Renal cortical epithelial cell (primary cell): ENCODE data around the gene ERICH4. TPM values are rescaled to one million over a fixed set of nuclear protein-coding genes. Genes with fewer than 3 reads are reported as not detected.
"Not testable (repeated sequence)": the region's sequence is repeated elsewhere in the genome, so short reads cannot be mapped to it uniquely, and the experiment has no call there.

Source experiments
- DNase-seq: peaks from one replicate; pipeline ENCODE4 v3.0.0-alpha.2; 2011; ENCODE audit warnings: low read depth
- total RNA-seq: library from RNA; depleted of rRNA; stranded (reverse); fragments of >200 nt; gene quantifications from 2 replicates; pipeline ENCODE4 v1.2.3, GENCODE V29; 2014

Gene ERICH4
- total RNA-seq, 1 donor from 2014 or later: not detected

DNA sequence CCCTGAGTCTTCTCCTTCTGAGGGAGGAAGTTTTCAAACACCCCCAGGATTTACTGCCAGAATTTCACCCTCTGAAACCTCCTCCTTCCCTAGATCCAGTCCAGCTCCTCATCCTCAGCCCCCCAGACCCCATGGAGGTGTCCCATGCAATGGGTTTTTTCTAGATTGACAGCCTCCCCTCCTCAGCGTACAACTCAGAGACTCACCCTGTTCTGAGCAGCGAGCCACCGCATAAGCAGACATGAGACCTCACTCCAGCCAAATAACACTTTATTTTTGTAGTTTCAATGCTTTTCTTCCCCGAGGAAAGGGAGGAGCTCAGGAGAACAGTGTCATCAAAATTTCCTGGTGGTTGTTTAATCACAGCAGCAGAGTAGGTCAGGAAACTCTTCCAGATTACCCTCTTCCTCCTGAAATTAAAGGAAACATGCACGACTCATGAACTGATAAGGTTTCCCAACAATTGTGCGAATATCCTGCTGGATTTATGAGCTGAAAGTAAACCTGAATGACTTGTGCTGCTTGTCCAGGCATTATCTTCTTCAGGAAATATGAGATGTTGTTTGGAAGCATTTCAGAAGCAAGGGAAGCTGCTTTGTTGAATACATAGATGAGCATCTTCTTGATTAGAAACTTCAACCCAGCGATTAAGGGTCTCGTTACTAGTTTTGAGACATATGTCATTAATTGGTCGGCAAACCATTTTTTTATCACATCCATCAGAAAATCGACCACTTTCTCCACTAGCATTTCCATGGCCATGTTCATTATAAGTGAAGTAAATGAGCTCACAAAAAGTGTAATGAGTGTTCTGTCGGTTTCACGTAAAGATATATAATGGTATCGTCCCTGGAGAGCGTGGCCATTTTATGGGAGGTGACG, 36.2 kb downstream of the ERICH4 start:
- no peak for DNase-seq

DNA sequence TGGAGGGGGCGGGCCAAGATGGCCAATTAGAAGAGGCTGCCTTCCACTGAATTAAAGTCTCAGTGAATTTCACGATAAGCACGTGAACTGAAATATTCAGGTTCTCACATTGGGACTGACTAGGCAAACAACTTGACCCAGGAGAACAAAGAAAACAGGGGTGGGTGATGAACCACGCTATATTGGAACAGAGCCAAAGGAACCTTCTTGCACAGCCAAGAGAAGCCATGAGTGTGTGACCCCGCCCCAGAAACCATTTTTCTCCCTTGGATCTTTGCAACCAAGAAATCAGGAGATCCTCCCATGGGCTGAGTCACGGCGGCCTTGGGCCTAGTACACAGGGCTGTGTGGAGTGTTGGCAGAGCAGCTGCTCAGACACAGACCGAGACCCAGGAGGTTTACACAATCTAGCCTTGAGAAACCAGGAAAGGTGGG, 36.8 kb downstream of the ERICH4 start:
- no peak for DNase-seq

DNA sequence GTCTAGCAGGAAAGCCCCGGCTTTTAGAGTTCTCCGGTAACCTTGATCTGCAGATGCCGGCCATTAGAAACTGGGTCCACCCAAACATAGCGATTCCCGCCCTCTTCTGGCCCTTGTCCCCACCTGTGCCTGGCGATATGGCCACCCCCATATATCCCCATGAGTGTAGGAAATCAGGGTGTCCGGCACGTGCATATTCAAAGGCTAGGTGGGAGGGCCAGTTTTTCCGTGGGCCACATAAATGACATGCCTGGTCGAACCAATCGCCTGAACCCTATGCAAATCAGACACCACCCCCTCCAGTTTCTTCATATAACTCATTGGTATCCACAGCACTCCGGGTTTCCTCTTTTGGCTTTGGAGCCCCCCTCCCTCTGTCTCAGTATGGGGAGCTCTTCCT, 37.4 kb downstream of the ERICH4 start:
- DNase-seq: no peak

DNA sequence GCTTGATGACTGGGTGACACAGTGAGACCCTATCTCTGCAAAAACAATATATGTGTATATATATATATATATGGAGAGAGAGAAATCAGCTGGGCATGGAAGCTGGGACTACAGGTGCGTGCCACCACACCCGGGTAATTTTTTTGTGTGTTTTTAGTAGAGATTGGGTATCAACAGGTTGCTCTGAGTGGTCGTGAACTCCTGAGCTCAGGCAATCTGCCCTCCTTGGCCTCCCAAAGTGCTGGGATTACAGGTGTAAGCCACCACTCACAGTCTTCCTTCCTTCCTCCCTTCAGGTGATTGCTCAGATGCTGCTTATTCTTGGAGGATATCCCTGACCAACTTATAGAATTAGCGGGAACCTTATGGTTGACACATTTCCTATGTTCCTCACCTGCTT, 41.9 kb downstream of the ERICH4 start:
- DNase-seq: no peak

DNA sequence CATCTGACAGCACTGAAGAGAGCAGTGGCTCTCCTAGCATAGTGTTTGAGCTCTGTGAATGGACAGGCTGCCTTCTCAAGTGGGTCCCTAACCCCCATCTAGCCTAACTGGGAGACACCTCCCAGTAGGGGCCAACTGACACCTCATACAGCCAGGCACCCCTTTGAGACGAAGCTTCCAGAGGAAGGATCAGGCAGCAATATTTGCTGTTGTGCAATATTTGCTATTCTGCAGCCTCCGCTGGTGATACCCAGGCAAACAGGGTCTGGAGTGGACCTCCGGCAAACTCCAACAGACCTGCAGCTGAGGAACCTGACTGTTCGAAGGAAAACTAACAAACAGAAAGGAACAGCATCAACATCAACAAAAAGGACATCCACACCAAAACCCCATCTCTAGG, 44.0 kb downstream of the ERICH4 start:
- DNase-seq: not testable (repeated sequence)

DNA sequence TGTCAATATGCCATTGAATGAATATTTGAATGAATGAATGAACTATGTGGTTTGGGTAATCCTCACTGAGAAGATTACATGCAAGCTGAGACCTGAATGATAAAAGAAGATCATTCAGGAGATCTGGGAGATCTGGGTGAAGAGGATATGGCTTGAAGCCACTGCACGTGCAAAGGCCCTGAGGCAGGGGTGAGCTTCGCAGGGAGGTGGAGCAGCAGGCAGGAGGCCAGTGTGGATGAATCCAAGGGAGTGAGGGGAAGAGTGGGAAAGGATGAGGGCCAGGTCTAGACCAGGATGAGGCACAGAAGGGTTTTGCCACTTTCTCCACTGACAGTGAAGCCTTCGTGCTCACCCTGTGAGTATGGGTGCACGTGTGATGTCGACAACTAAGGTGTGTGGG, 49.9 kb downstream of the ERICH4 start:
- DNase-seq: no peak

Other genes with a start within 250 kb of the ERICH4 start
- 2.2 and 3.1 TPM in 2 replicates for gene CYP2S1, start 249.9 kb upstream of the ERICH4 start, total RNA-seq
- 151 and 220 TPM in 2 replicates for gene AXL, start 223.9 kb upstream of the ERICH4 start, total RNA-seq
- 68.1 and 131 TPM in 2 replicates for gene HNRNPUL1, start 178.8 kb upstream of the ERICH4 start, total RNA-seq
- gene CCDC97, start 133.0 kb upstream of the ERICH4 start, total RNA-seq: 5.2 and 15.0 TPM in 2 replicates
- 4.9 and 44.8 TPM in 2 replicates for gene TGFB1, start 89.2 kb upstream of the ERICH4 start, total RNA-seq
- gene B9D2, start 79.0 kb upstream of the ERICH4 start, total RNA-seq: 7.4 and 10.1 TPM in 2 replicates
- gene TMEM91, start 66.6 kb upstream of the ERICH4 start, total RNA-seq: 3.0 and 9.0 TPM in 2 replicates
- 5.2 and 8.2 TPM in 2 replicates for gene EXOSC5, start 45.8 kb upstream of the ERICH4 start, total RNA-seq
- gene BCKDHA, start 45.3 kb upstream of the ERICH4 start, total RNA-seq: 35.9 and 73.1 TPM in 2 replicates
- 0.87 and 2.1 TPM in 2 replicates for gene B3GNT8, start 15.8 kb upstream of the ERICH4 start, total RNA-seq
- gene DMAC2, start 3.2 kb upstream of the ERICH4 start, total RNA-seq: 39.8 and 58.4 TPM in 2 replicates
- not detected in 2 replicates for gene CEACAM21, start 133.0 kb downstream of the ERICH4 start, total RNA-seq
- gene CEACAM4, start 183.9 kb downstream of the ERICH4 start, total RNA-seq: not detected in 2 replicates
- not detected in 2 replicates for gene CEACAM7, start 245.1 kb downstream of the ERICH4 start, total RNA-seq